HG02623 (cell line): ENCODE data around the gene CDH26.
"Not testable (repeated sequence)": the region's sequence is repeated elsewhere in the genome, so short reads cannot be mapped to it uniquely, and the experiment has no call there.

Experiments used
- ATAC-seq: cut with Tn5 transposase; IDR thresholded peaks from one replicate; pipeline ENCODE4 v1.9.1; 2021; ENCODE audit warnings: moderate library complexity; ENCODE audit not compliant: unreplicated experiment

The CDH26 gene

GRCh38 chr20:60040471-60041162, 82.4 kb downstream of the CDH26 start:
- no peak for ATAC-seq

- not testable (repeated sequence) for ATAC-seq
These were observed 83.4 kb downstream of the CDH26 start for GRCh38 chr20:60041436-60042165.

- ATAC-seq: no peak
These were observed 85.2 kb downstream of the CDH26 start for GRCh38 chr20:60043435-60043834.

GRCh38 chr20:60046011-60046413, 87.8 kb downstream of the CDH26 start:
- no peak for ATAC-seq

GRCh38 chr20:60046436-60046835, 88.2 kb downstream of the CDH26 start:
- no peak for ATAC-seq

GRCh38 chr20:60046860-60047259, 88.6 kb downstream of the CDH26 start:
- ATAC-seq: no peak

- no peak for ATAC-seq
These were observed 90.7 kb downstream of the CDH26 start for GRCh38 chr20:60048634-60049521.

- no peak for ATAC-seq
These were observed 91.4 kb downstream of the CDH26 start for GRCh38 chr20:60049601-60050000.

- no peak for ATAC-seq
These were observed 92.1 kb downstream of the CDH26 start for GRCh38 chr20:60050193-60050947.

GRCh38 chr20:60051911-60052310, 93.7 kb downstream of the CDH26 start:
- no peak for ATAC-seq

- ATAC-seq: no peak
These were observed 94.1 kb downstream of the CDH26 start for GRCh38 chr20:60052322-60052721.

- no peak for ATAC-seq
These were observed 95.0 kb downstream of the CDH26 start for GRCh38 chr20:60053125-60053817.

GRCh38 chr20:60053818-60054190, 95.6 kb downstream of the CDH26 start:
- ATAC-seq: no peak

GRCh38 chr20:60054716-60055634, 96.8 kb downstream of the CDH26 start:
- ATAC-seq: no peak

GRCh38 chr20:60055740-60056139, 97.5 kb downstream of the CDH26 start:
- ATAC-seq: no peak

- no peak for ATAC-seq
These were observed 98.3 kb downstream of the CDH26 start for GRCh38 chr20:60056407-60057122.

- ATAC-seq: no peak
These were observed 99.1 kb downstream of the CDH26 start for GRCh38 chr20:60057123-60057865.
